ENCODE measurements around the gene ELOVL5.

Gene ELOVL5

GRCh38 chr6:53326372-53327016, 22.3 kb downstream of the ELOVL5 start:
- Histone ChIP-seq H3K9me3 (ENCODE audit: control insufficient read depth, low read length) (no peaks in the 10 kb centered on the region), H4K91ac (ENCODE audit: low read length) (no peak overlapping the region), H3K36me3 (ENCODE audit: control insufficient read depth in 1 of 2, insufficient read depth in 2 of 2, low read depth in 1 of 2, low read length in 2 of 2) (no peaks in the 10 kb centered on the region), H3K23ac (ENCODE audit: low read length in 2 of 2) (peak overlapping the region in 1 of 2 experiments; percentile 72), H3K79me1 (replicated peaks; ENCODE audit: low read length, poor library complexity, severe bottlenecking) (peaks cover 6% of the 10 kb centered on the region), H3K4me1 (ENCODE audit: control insufficient read depth, insufficient read depth, low read depth, low read length) (peaks cover 13% of the 10 kb centered on the region), H2AK5ac (ENCODE audit: low read length, severe bottlenecking) (peak overlapping the region; percentile 100), H3K14ac (ENCODE audit: low read length in 2 of 2) (no peak overlapping the region), H3K18ac (ENCODE audit: low read depth in 1 of 2, low read length in 2 of 2) (peak overlapping the region; percentile 53 to 85), H3K4me2 (ENCODE audit: low read length, poor library complexity, severe bottlenecking) (peak overlapping the region; percentile 36), H3K27me3 (ENCODE audit: control insufficient read depth in 1 of 2, insufficient read depth in 1 of 2, low read length in 2 of 2) (no peaks in the 10 kb centered on the region), H4K8ac (ENCODE audit: low read length) (peak overlapping the region; percentile 77), H2BK5ac (ENCODE audit: low read depth, low read length, poor library complexity, severe bottlenecking) (peak overlapping the region; percentile 94), H3K27ac (ENCODE audit: low read length, poor library complexity, severe bottlenecking) (peak overlapping the region; percentile 99), H2BK120ac (ENCODE audit: low read depth, low read length) (peak overlapping the region; percentile 67), H2AFZ (ENCODE audit: low read depth, low read length) (no peak overlapping the region), H3K4me3 (ENCODE audit: insufficient read depth in 1 of 2, low read depth in 1 of 2, low read length in 2 of 2) (peak overlapping the region in 1 of 2 experiments; percentile 25), H2BK15ac (ENCODE audit: low read depth, poor library complexity, severe bottlenecking) (no peak overlapping the region), H3K9ac (ENCODE audit: low read length) (peak overlapping the region; percentile 25), H2BK12ac (ENCODE audit: low read length in 2 of 2) (peak overlapping the region in 1 of 2 experiments; percentile 54), H3K4ac (ENCODE audit: low read depth in 1 of 2, low read length in 2 of 2) (peak overlapping the region in 1 of 2 experiments; percentile 9)
- DNase-seq = peak; percentile 93
- WGBS = 53% methylated on average over 11 of the region's 11 CpGs

GRCh38 chr6:53325785-53326184, 23.0 kb downstream of the ELOVL5 start:
- Histone ChIP-seq H3K4ac (ENCODE audit: low read depth in 1 of 2, low read length in 2 of 2) (no peak overlapping the region), H3K27me3 (ENCODE audit: control insufficient read depth in 1 of 2, insufficient read depth in 1 of 2, low read length in 2 of 2) (no peaks in the 10 kb centered on the region), H2AK5ac (ENCODE audit: low read length, severe bottlenecking) (peak overlapping the region; percentile 100), H3K4me3 (ENCODE audit: insufficient read depth in 1 of 2, low read depth in 1 of 2, low read length in 2 of 2) (no peak overlapping the region), H3K4me2 (ENCODE audit: low read length, poor library complexity, severe bottlenecking) (no peak overlapping the region), H4K8ac (ENCODE audit: low read length) (no peak overlapping the region), H2BK12ac (ENCODE audit: low read length in 2 of 2) (no peak overlapping the region), H3K9me3 (ENCODE audit: control insufficient read depth, low read length) (no peaks in the 10 kb centered on the region), H3K36me3 (ENCODE audit: control insufficient read depth in 1 of 2, insufficient read depth in 2 of 2, low read depth in 1 of 2, low read length in 2 of 2) (no peaks in the 10 kb centered on the region), H3K9ac (ENCODE audit: low read length) (no peak overlapping the region), H3K79me1 (replicated peaks; ENCODE audit: low read length, poor library complexity, severe bottlenecking) (peaks cover 7% of the 10 kb centered on the region), H2BK5ac (ENCODE audit: low read depth, low read length, poor library complexity, severe bottlenecking) (peak overlapping the region; percentile 94), H2BK15ac (ENCODE audit: low read depth, poor library complexity, severe bottlenecking) (no peak overlapping the region), H2BK120ac (ENCODE audit: low read depth, low read length) (no peak overlapping the region), H2AFZ (ENCODE audit: low read depth, low read length) (no peak overlapping the region), H3K23ac (ENCODE audit: low read length in 2 of 2) (no peak overlapping the region), H3K4me1 (ENCODE audit: control insufficient read depth, insufficient read depth, low read depth, low read length) (peaks cover 15% of the 10 kb centered on the region), H4K91ac (ENCODE audit: low read length) (no peak overlapping the region), H3K27ac (ENCODE audit: low read length, poor library complexity, severe bottlenecking) (peak overlapping the region; percentile 99), H3K18ac (ENCODE audit: low read depth in 1 of 2, low read length in 2 of 2) (peak overlapping the region in 1 of 2 experiments; percentile 85), H3K14ac (ENCODE audit: low read length in 2 of 2) (no peak overlapping the region)
- 92% methylated on average over 6 of the region's 6 CpGs for WGBS
- DNase-seq = no peak

GRCh38 chr6:53322188-53323029, 26.3 kb downstream of the ELOVL5 start:
- Histone ChIP-seq H2BK120ac (ENCODE audit: low read depth, low read length) (peak overlapping the region; percentile 34), H2AK5ac (ENCODE audit: low read length, severe bottlenecking) (peak overlapping the region; percentile 85), H4K91ac (ENCODE audit: low read length) (no peak overlapping the region), H3K14ac (ENCODE audit: low read length in 2 of 2) (no peak overlapping the region), H3K27me3 (ENCODE audit: control insufficient read depth in 1 of 2, insufficient read depth in 1 of 2, low read length in 2 of 2) (no peaks in the 10 kb centered on the region), H3K9ac (ENCODE audit: low read length) (peak overlapping the region; percentile 6), H2BK5ac (ENCODE audit: low read depth, low read length, poor library complexity, severe bottlenecking) (no peak overlapping the region), H3K4ac (ENCODE audit: low read depth in 1 of 2, low read length in 2 of 2) (no peak overlapping the region), H3K36me3 (ENCODE audit: control insufficient read depth in 1 of 2, insufficient read depth in 2 of 2, low read depth in 1 of 2, low read length in 2 of 2) (no peaks in the 10 kb centered on the region), H3K27ac (ENCODE audit: low read length, poor library complexity, severe bottlenecking) (peak overlapping the region; percentile 28), H2BK15ac (ENCODE audit: low read depth, poor library complexity, severe bottlenecking) (no peak overlapping the region), H3K18ac (ENCODE audit: low read depth in 1 of 2, low read length in 2 of 2) (peak overlapping the region in 1 of 2 experiments; percentile 62), H3K79me1 (replicated peaks; ENCODE audit: low read length, poor library complexity, severe bottlenecking) (peaks cover 12% of the 10 kb centered on the region), H4K8ac (ENCODE audit: low read length) (no peak overlapping the region), H3K4me2 (ENCODE audit: low read length, poor library complexity, severe bottlenecking) (no peak overlapping the region), H2BK12ac (ENCODE audit: low read length in 2 of 2) (no peak overlapping the region), H2AFZ (ENCODE audit: low read depth, low read length) (no peak overlapping the region), H3K4me1 (ENCODE audit: control insufficient read depth, insufficient read depth, low read depth, low read length) (peaks cover 15% of the 10 kb centered on the region), H3K9me3 (ENCODE audit: control insufficient read depth, low read length) (no peaks in the 10 kb centered on the region), H3K4me3 (ENCODE audit: insufficient read depth in 1 of 2, low read depth in 1 of 2, low read length in 2 of 2) (no peak overlapping the region), H3K23ac (ENCODE audit: low read length in 2 of 2) (no peak overlapping the region)
- DNase-seq = peak; percentile 53
- 88% methylated on average over 5 of the region's 8 CpGs for WGBS

GRCh38 chr6:53321701-53322100, 27.0 kb downstream of the ELOVL5 start:
- H2BK15ac ChIP-seq (ENCODE audit: low read depth, poor library complexity, severe bottlenecking) = no peak overlapping the region

More at GRCh38 chr6:53321701-53322100, 27.0 kb downstream of the ELOVL5 start:
- H3K9me3 ChIP-seq (ENCODE audit: control insufficient read depth, low read length) = no peaks in the 10 kb centered on the region
- H2BK12ac ChIP-seq (ENCODE audit: low read length in 2 of 2) = no peak overlapping the region
- no peak overlapping the region for H4K91ac ChIP-seq (ENCODE audit: low read length)
- H2AFZ ChIP-seq (ENCODE audit: low read depth, low read length) = no peak overlapping the region
- H3K4me1 ChIP-seq (ENCODE audit: control insufficient read depth, insufficient read depth, low read depth, low read length) = peaks cover 11% of the 10 kb centered on the region
- peaks cover 12% of the 10 kb centered on the region for H3K79me1 ChIP-seq (replicated peaks; ENCODE audit: low read length, poor library complexity, severe bottlenecking)
- no peaks in the 10 kb centered on the region for H3K36me3 ChIP-seq (ENCODE audit: control insufficient read depth in 1 of 2, insufficient read depth in 2 of 2, low read depth in 1 of 2, low read length in 2 of 2)
- no peak overlapping the region for H2AK5ac ChIP-seq (ENCODE audit: low read length, severe bottlenecking)
- no peaks in the 10 kb centered on the region for H3K27me3 ChIP-seq (ENCODE audit: control insufficient read depth in 1 of 2, insufficient read depth in 1 of 2, low read length in 2 of 2)
- no peak overlapping the region for H2BK5ac ChIP-seq (ENCODE audit: low read depth, low read length, poor library complexity, severe bottlenecking)
- H3K27ac ChIP-seq (ENCODE audit: low read length, poor library complexity, severe bottlenecking) = no peak overlapping the region
- H2BK120ac ChIP-seq (ENCODE audit: low read depth, low read length) = no peak overlapping the region
- H3K14ac ChIP-seq (ENCODE audit: low read length in 2 of 2) = no peak overlapping the region
- H3K4me2 ChIP-seq (ENCODE audit: low read length, poor library complexity, severe bottlenecking) = no peak overlapping the region
- no peak overlapping the region for H3K4ac ChIP-seq (ENCODE audit: low read depth in 1 of 2, low read length in 2 of 2)
- WGBS = no CpG with 5 or more reads among the region's 2 CpGs
- H3K4me3 ChIP-seq (ENCODE audit: insufficient read depth in 1 of 2, low read depth in 1 of 2, low read length in 2 of 2) = no peak overlapping the region
- H3K23ac ChIP-seq (ENCODE audit: low read length in 2 of 2) = no peak overlapping the region
- DNase-seq = no peak
- no peak overlapping the region for H3K18ac ChIP-seq (ENCODE audit: low read depth in 1 of 2, low read length in 2 of 2)
- H3K9ac ChIP-seq (ENCODE audit: low read length) = peak overlapping the region; percentile 6
- H4K8ac ChIP-seq (ENCODE audit: low read length) = no peak overlapping the region
